ENCODE results near the gene MZT2B.
"Not testable (repeated sequence)": the region's sequence is repeated elsewhere in the genome, so short reads cannot be mapped to it uniquely, and the experiment has no call there.

The MZT2B gene

GRCh38 chr2:130228005-130228404 is 45.9 kb downstream of the MZT2B start:
- H3K4me3 ChIP-seq (ENCODE audit: low read length); H3K36me3 ChIP-seq (ENCODE audit: control insufficient read depth, insufficient read depth, low read length); H3K27me3 ChIP-seq (ENCODE audit: control insufficient read depth, insufficient read depth, low read length); H3K9me3 ChIP-seq (ENCODE audit: control insufficient read depth, insufficient read depth, low read length); H3K27ac ChIP-seq (ENCODE audit: low read length); H3K4me1 ChIP-seq (ENCODE audit: control insufficient read depth, insufficient read depth, low read length); DNase-seq (ENCODE audit: low read depth, low spot score): not testable (repeated sequence)
- no CpG with 5 or more reads among the region's 21 CpGs for WGBS (ENCODE audit: insufficient coverage, insufficient read length)

GRCh38 chr2:130228467-130229160 is 46.6 kb downstream of the MZT2B start:
- WGBS (ENCODE audit: insufficient coverage, insufficient read length): no CpG with 5 or more reads among the region's 69 CpGs

GRCh38 chr2:130229161-130229510 is 47.1 kb downstream of the MZT2B start:
- DNase-seq (ENCODE audit: low read depth, low spot score); H3K27me3 ChIP-seq (ENCODE audit: control insufficient read depth, insufficient read depth, low read length); H3K4me1 ChIP-seq (ENCODE audit: control insufficient read depth, insufficient read depth, low read length); H3K9me3 ChIP-seq (ENCODE audit: control insufficient read depth, insufficient read depth, low read length); H3K4me3 ChIP-seq (ENCODE audit: low read length); H3K36me3 ChIP-seq (ENCODE audit: control insufficient read depth, insufficient read depth, low read length); H3K27ac ChIP-seq (ENCODE audit: low read length): not testable (repeated sequence)
- no CpG with 5 or more reads among the region's 48 CpGs for WGBS (ENCODE audit: insufficient coverage, insufficient read length)

More at GRCh38 chr2:130228467-130229160, 46.6 kb downstream of the MZT2B start:
- not testable (repeated sequence) for H3K9me3 ChIP-seq (ENCODE audit: control insufficient read depth, insufficient read depth, low read length); H3K27ac ChIP-seq (ENCODE audit: low read length); H3K4me3 ChIP-seq (ENCODE audit: low read length); DNase-seq (ENCODE audit: low read depth, low spot score); H3K27me3 ChIP-seq (ENCODE audit: control insufficient read depth, insufficient read depth, low read length); H3K4me1 ChIP-seq (ENCODE audit: control insufficient read depth, insufficient read depth, low read length); H3K36me3 ChIP-seq (ENCODE audit: control insufficient read depth, insufficient read depth, low read length)

- not testable (repeated sequence) for H3K9me3 ChIP-seq (ENCODE audit: control insufficient read depth, insufficient read depth, low read length); H3K4me1 ChIP-seq (ENCODE audit: control insufficient read depth, insufficient read depth, low read length); H3K4me3 ChIP-seq (ENCODE audit: low read length); H3K36me3 ChIP-seq (ENCODE audit: control insufficient read depth, insufficient read depth, low read length); DNase-seq (ENCODE audit: low read depth, low spot score); H3K27ac ChIP-seq (ENCODE audit: low read length); H3K27me3 ChIP-seq (ENCODE audit: control insufficient read depth, insufficient read depth, low read length)
- WGBS (ENCODE audit: insufficient coverage, insufficient read length): no CpG with 5 or more reads among the region's 18 CpGs
Measured at GRCh38 chr2:130230376-130230775, 48.3 kb downstream of the MZT2B start.

- DNase-seq (ENCODE audit: low read depth, low spot score): not testable (repeated sequence)
- WGBS (ENCODE audit: insufficient coverage, insufficient read length): no CpG with 5 or more reads among the region's 15 CpGs
Measured at GRCh38 chr2:130230907-130231306, 48.8 kb downstream of the MZT2B start.

GRCh38 chr2:130231656-130232055 is 49.6 kb downstream of the MZT2B start:
- no peaks in the 10 kb centered on the region for H3K9me3 ChIP-seq (ENCODE audit: control insufficient read depth, insufficient read depth, low read length)
- H3K27me3 ChIP-seq (ENCODE audit: control insufficient read depth, insufficient read depth, low read length): no peaks in the 10 kb centered on the region
- no peak overlapping the region for H3K4me3 ChIP-seq (ENCODE audit: low read length)
- no peak overlapping the region for H3K27ac ChIP-seq (ENCODE audit: low read length)
- no peaks in the 10 kb centered on the region for H3K4me1 ChIP-seq (ENCODE audit: control insufficient read depth, insufficient read depth, low read length)
- H3K36me3 ChIP-seq (ENCODE audit: control insufficient read depth, insufficient read depth, low read length): no peaks in the 10 kb centered on the region
- DNase-seq (ENCODE audit: low read depth, low spot score): no peak
- no CpG with 5 or more reads among the region's 12 CpGs for WGBS (ENCODE audit: insufficient coverage, insufficient read length)

More at GRCh38 chr2:130230907-130231306, 48.8 kb downstream of the MZT2B start:
- H3K4me1 ChIP-seq (ENCODE audit: control insufficient read depth, insufficient read depth, low read length); H3K27me3 ChIP-seq (ENCODE audit: control insufficient read depth, insufficient read depth, low read length); H3K4me3 ChIP-seq (ENCODE audit: low read length); H3K27ac ChIP-seq (ENCODE audit: low read length); H3K36me3 ChIP-seq (ENCODE audit: control insufficient read depth, insufficient read depth, low read length); H3K9me3 ChIP-seq (ENCODE audit: control insufficient read depth, insufficient read depth, low read length): not testable (repeated sequence)

GRCh38 chr2:130233066-130233465 is 51.0 kb downstream of the MZT2B start:
- not testable (repeated sequence) for H3K36me3 ChIP-seq (ENCODE audit: control insufficient read depth, insufficient read depth, low read length); H3K4me3 ChIP-seq (ENCODE audit: low read length); DNase-seq (ENCODE audit: low read depth, low spot score); H3K27ac ChIP-seq (ENCODE audit: low read length); H3K9me3 ChIP-seq (ENCODE audit: control insufficient read depth, insufficient read depth, low read length); H3K4me1 ChIP-seq (ENCODE audit: control insufficient read depth, insufficient read depth, low read length); H3K27me3 ChIP-seq (ENCODE audit: control insufficient read depth, insufficient read depth, low read length)
- no CpG with 5 or more reads among the region's 2 CpGs for WGBS (ENCODE audit: insufficient coverage, insufficient read length)

- WGBS (ENCODE audit: insufficient coverage, insufficient read length): no CpG with 5 or more reads among the region's 6 CpGs
Measured at GRCh38 chr2:130239581-130239980, 57.5 kb downstream of the MZT2B start.

More at GRCh38 chr2:130239581-130239980, 57.5 kb downstream of the MZT2B start:
- not testable (repeated sequence) for H3K4me3 ChIP-seq (ENCODE audit: low read length); DNase-seq (ENCODE audit: low read depth, low spot score); H3K27ac ChIP-seq (ENCODE audit: low read length); H3K36me3 ChIP-seq (ENCODE audit: control insufficient read depth, insufficient read depth, low read length); H3K27me3 ChIP-seq (ENCODE audit: control insufficient read depth, insufficient read depth, low read length); H3K4me1 ChIP-seq (ENCODE audit: control insufficient read depth, insufficient read depth, low read length); H3K9me3 ChIP-seq (ENCODE audit: control insufficient read depth, insufficient read depth, low read length)
